ENCODE measurements around the gene CDC14A.

The CDC14A gene

GRCh38 chr1:100494393-100495084 lies 142.2 kb downstream of the CDC14A start:
- no peak for DNase-seq (ENCODE audit: low read depth)

- DNase-seq (ENCODE audit: low read depth), result no peak
These were observed 144.6 kb downstream of the CDC14A start for GRCh38 chr1:100496896-100497295.

GRCh38 chr1:100497796-100498195 lies 145.5 kb downstream of the CDC14A start:
- DNase-seq (ENCODE audit: low read depth), result no peak

- DNase-seq (ENCODE audit: low read depth), result no peak
These were observed 147.0 kb downstream of the CDC14A start for GRCh38 chr1:100499194-100499811.

- DNase-seq (ENCODE audit: low read depth), result no peak
These were observed 149.9 kb downstream of the CDC14A start for GRCh38 chr1:100502052-100502792.

GRCh38 chr1:100506217-100506616 lies 153.9 kb downstream of the CDC14A start:
- no peak for DNase-seq (ENCODE audit: low read depth)

GRCh38 chr1:100510451-100510850 lies 158.1 kb downstream of the CDC14A start:
- peak; percentile 81 for DNase-seq (ENCODE audit: low read depth)

GRCh38 chr1:100511058-100511457 lies 158.8 kb downstream of the CDC14A start:
- peak; percentile 83 for DNase-seq (ENCODE audit: low read depth)

GRCh38 chr1:100511773-100512172 lies 159.5 kb downstream of the CDC14A start:
- DNase-seq (ENCODE audit: low read depth), result no peak

- no peak for DNase-seq (ENCODE audit: low read depth)
These were observed 160.6 kb downstream of the CDC14A start for GRCh38 chr1:100512803-100513352.

GRCh38 chr1:100516857-100517256 lies 164.6 kb downstream of the CDC14A start:
- no peak for DNase-seq (ENCODE audit: low read depth)

GRCh38 chr1:100517515-100517914 lies 165.2 kb downstream of the CDC14A start:
- no peak for DNase-seq (ENCODE audit: low read depth)

GRCh38 chr1:100518023-100518422 lies 165.7 kb downstream of the CDC14A start:
- DNase-seq (ENCODE audit: low read depth), result no peak

GRCh38 chr1:100523038-100523652 lies 170.8 kb downstream of the CDC14A start:
- no peak for DNase-seq (ENCODE audit: low read depth)

- DNase-seq (ENCODE audit: low read depth), result no peak
These were observed 172.0 kb downstream of the CDC14A start for GRCh38 chr1:100524355-100524754.

- no peak for DNase-seq (ENCODE audit: low read depth)
These were observed 174.6 kb downstream of the CDC14A start for GRCh38 chr1:100526894-100527293.

GRCh38 chr1:100528871-100529270 lies 176.6 kb downstream of the CDC14A start:
- DNase-seq (ENCODE audit: low read depth), result no peak

GRCh38 chr1:100530141-100530540 lies 177.8 kb downstream of the CDC14A start:
- DNase-seq (ENCODE audit: low read depth), result no peak

GRCh38 chr1:100530880-100531487 lies 178.7 kb downstream of the CDC14A start:
- DNase-seq (ENCODE audit: low read depth), result no peak

GRCh38 chr1:100532645-100533044 lies 180.3 kb downstream of the CDC14A start:
- DNase-seq (ENCODE audit: low read depth), result no peak

GRCh38 chr1:100535264-100535663 lies 183.0 kb downstream of the CDC14A start:
- no peak for DNase-seq (ENCODE audit: low read depth)

GRCh38 chr1:100536031-100536430 lies 183.7 kb downstream of the CDC14A start:
- no peak for DNase-seq (ENCODE audit: low read depth)

All from CMK (cell line).